GM19043 (cell line): ENCODE measurements around the gene SLC39A7.
A peak's percentile ranks its signal among the peaks of the same experiment; 100 is the strongest.

Source experiments
- ATAC-seq: cut with Tn5 transposase; IDR thresholded peaks from one replicate; pipeline ENCODE4 v1.9.1; 2021; ENCODE audit warnings: low read depth; ENCODE audit not compliant: unreplicated experiment

The SLC39A7 gene

GRCh38 chr6:33204415-33205190, 3.9 kb downstream of the SLC39A7 start, which contains the start of gene HSD17B8:
TSS of gene HSD17B8 (plus strand) at chr6:33204655. CDS start at chr6:33204669, 14 bp downstream.
- peak; percentile 46 for ATAC-seq

- ATAC-seq, result no peak
These were observed 4.7 kb downstream of the SLC39A7 start for GRCh38 chr6:33205191-33206026.

GRCh38 chr6:33206027-33206863, 5.6 kb downstream of the SLC39A7 start:
- ATAC-seq, result no peak

GRCh38 chr6:33206864-33207551, 6.3 kb downstream of the SLC39A7 start:
- no peak for ATAC-seq

- no peak for ATAC-seq
These were observed 7.0 kb downstream of the SLC39A7 start for GRCh38 chr6:33207552-33208090.

GRCh38 chr6:33208091-33208967, 7.7 kb downstream of the SLC39A7 start, which contains the start of gene RING1:
TSS of gene RING1 (plus strand) at chr6:33208500. CDS start at chr6:33208823, 323 bp downstream.
- ATAC-seq, result no peak

- ATAC-seq, result no peak
These were observed 9.2 kb downstream of the SLC39A7 start for GRCh38 chr6:33209856-33210255.

- no peak for ATAC-seq
These were observed 10.5 kb downstream of the SLC39A7 start for GRCh38 chr6:33211136-33211535.

- ATAC-seq, result no peak
These were observed 11.2 kb downstream of the SLC39A7 start for GRCh38 chr6:33211666-33212422.

GRCh38 chr6:33212857-33213165, 12.1 kb downstream of the SLC39A7 start:
- no peak for ATAC-seq

- ATAC-seq, result no peak
These were observed 12.7 kb downstream of the SLC39A7 start for GRCh38 chr6:33213166-33213988.

GRCh38 chr6:33213989-33214335, 13.3 kb downstream of the SLC39A7 start:
- no peak for ATAC-seq

GRCh38 chr6:33215271-33216116, 14.8 kb downstream of the SLC39A7 start:
- no peak for ATAC-seq

GRCh38 chr6:33216117-33216649, 15.5 kb downstream of the SLC39A7 start:
- no peak for ATAC-seq

- no peak for ATAC-seq
These were observed 16.6 kb downstream of the SLC39A7 start for GRCh38 chr6:33217246-33217645.

GRCh38 chr6:33217681-33218080, 17.0 kb downstream of the SLC39A7 start:
- ATAC-seq, result no peak
